ENCODE measurements around the gene GRPEL1.

The GRPEL1 gene

GRCh38 chr4:7096236-7096635, 28.4 kb upstream of the GRPEL1 start:
- Histone ChIP-seq H3K4me1 (ENCODE audit: control insufficient read depth, insufficient read depth, low read depth, low read length) (no peaks in the 10 kb centered on the region), H2BK120ac (ENCODE audit: low read depth, low read length) (no peak overlapping the region), H2AK5ac (ENCODE audit: low read length, severe bottlenecking) (no peak overlapping the region), H3K18ac (ENCODE audit: low read depth in 1 of 2, low read length in 2 of 2) (no peak overlapping the region), H4K91ac (ENCODE audit: low read length) (no peak overlapping the region), H3K27ac (ENCODE audit: low read length, poor library complexity, severe bottlenecking) (no peak overlapping the region), H3K4ac (ENCODE audit: low read depth in 1 of 2, low read length in 2 of 2) (no peak overlapping the region), H2BK12ac (ENCODE audit: low read length in 2 of 2) (no peak overlapping the region), H3K27me3 (ENCODE audit: control insufficient read depth in 1 of 2, insufficient read depth in 1 of 2, low read length in 2 of 2) (peaks cover 15 to 26% of the 10 kb centered on the region in 2 experiments), H3K36me3 (ENCODE audit: control insufficient read depth in 1 of 2, insufficient read depth in 2 of 2, low read depth in 1 of 2, low read length in 2 of 2) (no peaks in the 10 kb centered on the region), H3K4me2 (ENCODE audit: low read length, poor library complexity, severe bottlenecking) (no peak overlapping the region), H2AFZ (ENCODE audit: low read depth, low read length) (no peak overlapping the region), H2BK5ac (ENCODE audit: low read depth, low read length, poor library complexity, severe bottlenecking) (no peak overlapping the region), H3K14ac (ENCODE audit: low read length in 2 of 2) (no peak overlapping the region), H3K4me3 (ENCODE audit: insufficient read depth in 1 of 2, low read depth in 1 of 2, low read length in 2 of 2) (no peak overlapping the region), H3K23ac (ENCODE audit: low read length in 2 of 2) (no peak overlapping the region), H2BK15ac (ENCODE audit: low read depth, poor library complexity, severe bottlenecking) (no peak overlapping the region), H3K9me3 (ENCODE audit: control insufficient read depth, low read length) (no peaks in the 10 kb centered on the region), H4K8ac (ENCODE audit: low read length) (no peak overlapping the region), H3K9ac (ENCODE audit: low read length) (no peak overlapping the region), H3K79me1 (replicated peaks; ENCODE audit: low read length, poor library complexity, severe bottlenecking) (no peaks in the 10 kb centered on the region)
- DNase-seq: no peak
- 89% methylated on average over 7 of the region's 7 CpGs for WGBS

- Histone ChIP-seq H3K4me3 (ENCODE audit: insufficient read depth in 1 of 2, low read depth in 1 of 2, low read length in 2 of 2) (no peak overlapping the region), H2BK120ac (ENCODE audit: low read depth, low read length) (no peak overlapping the region), H3K79me1 (replicated peaks; ENCODE audit: low read length, poor library complexity, severe bottlenecking) (no peaks in the 10 kb centered on the region), H2BK5ac (ENCODE audit: low read depth, low read length, poor library complexity, severe bottlenecking) (no peak overlapping the region), H3K9ac (ENCODE audit: low read length) (no peak overlapping the region), H2AK5ac (ENCODE audit: low read length, severe bottlenecking) (no peak overlapping the region), H3K9me3 (ENCODE audit: control insufficient read depth, low read length) (no peaks in the 10 kb centered on the region), H2BK15ac (ENCODE audit: low read depth, poor library complexity, severe bottlenecking) (no peak overlapping the region), H3K23ac (ENCODE audit: low read length in 2 of 2) (no peak overlapping the region), H3K4me2 (ENCODE audit: low read length, poor library complexity, severe bottlenecking) (no peak overlapping the region), H2AFZ (ENCODE audit: low read depth, low read length) (no peak overlapping the region), H3K4me1 (ENCODE audit: control insufficient read depth, insufficient read depth, low read depth, low read length) (no peaks in the 10 kb centered on the region), H3K18ac (ENCODE audit: low read depth in 1 of 2, low read length in 2 of 2) (no peak overlapping the region), H3K36me3 (ENCODE audit: control insufficient read depth in 1 of 2, insufficient read depth in 2 of 2, low read depth in 1 of 2, low read length in 2 of 2) (no peaks in the 10 kb centered on the region), H2BK12ac (ENCODE audit: low read length in 2 of 2) (no peak overlapping the region), H4K91ac (ENCODE audit: low read length) (no peak overlapping the region), H3K27me3 (ENCODE audit: control insufficient read depth in 1 of 2, insufficient read depth in 1 of 2, low read length in 2 of 2) (peaks cover 15 to 28% of the 10 kb centered on the region in 2 experiments), H4K8ac (ENCODE audit: low read length) (no peak overlapping the region), H3K4ac (ENCODE audit: low read depth in 1 of 2, low read length in 2 of 2) (no peak overlapping the region), H3K14ac (ENCODE audit: low read length in 2 of 2) (peak overlapping the region in 1 of 2 experiments; percentile 7), H3K27ac (ENCODE audit: low read length, poor library complexity, severe bottlenecking) (no peak overlapping the region)
- WGBS: 88% methylated on average over 16 of the region's 16 CpGs
- no peak for DNase-seq
Measured at GRCh38 chr4:7095611-7096155, 27.8 kb upstream of the GRPEL1 start.

GRCh38 chr4:7094916-7095315, 27.1 kb upstream of the GRPEL1 start:
- no peak overlapping the region for H3K14ac ChIP-seq (ENCODE audit: low read length in 2 of 2)
- no peak overlapping the region for H4K91ac ChIP-seq (ENCODE audit: low read length)
- no peak for DNase-seq
- H2BK15ac ChIP-seq (ENCODE audit: low read depth, poor library complexity, severe bottlenecking): no peak overlapping the region
- H3K4me1 ChIP-seq (ENCODE audit: control insufficient read depth, insufficient read depth, low read depth, low read length): no peaks in the 10 kb centered on the region
- no peak overlapping the region for H2AK5ac ChIP-seq (ENCODE audit: low read length, severe bottlenecking)
- no peak overlapping the region for H3K18ac ChIP-seq (ENCODE audit: low read depth in 1 of 2, low read length in 2 of 2)
- H3K36me3 ChIP-seq (ENCODE audit: control insufficient read depth in 1 of 2, insufficient read depth in 2 of 2, low read depth in 1 of 2, low read length in 2 of 2): no peaks in the 10 kb centered on the region
- no peak overlapping the region for H3K9ac ChIP-seq (ENCODE audit: low read length)
- no peak overlapping the region for H2BK12ac ChIP-seq (ENCODE audit: low read length in 2 of 2)
- no peak overlapping the region for H3K23ac ChIP-seq (ENCODE audit: low read length in 2 of 2)
- WGBS: 89% methylated on average over 10 of the region's 10 CpGs
- no peak overlapping the region for H2AFZ ChIP-seq (ENCODE audit: low read depth, low read length)
- H2BK5ac ChIP-seq (ENCODE audit: low read depth, low read length, poor library complexity, severe bottlenecking): no peak overlapping the region
- H3K9me3 ChIP-seq (ENCODE audit: control insufficient read depth, low read length): no peaks in the 10 kb centered on the region
- peaks cover 15 to 31% of the 10 kb centered on the region in 2 experiments for H3K27me3 ChIP-seq (ENCODE audit: control insufficient read depth in 1 of 2, insufficient read depth in 1 of 2, low read length in 2 of 2)
- H4K8ac ChIP-seq (ENCODE audit: low read length): no peak overlapping the region
- no peak overlapping the region for H3K4me3 ChIP-seq (ENCODE audit: insufficient read depth in 1 of 2, low read depth in 1 of 2, low read length in 2 of 2)
- no peak overlapping the region for H3K27ac ChIP-seq (ENCODE audit: low read length, poor library complexity, severe bottlenecking)
- no peaks in the 10 kb centered on the region for H3K79me1 ChIP-seq (replicated peaks; ENCODE audit: low read length, poor library complexity, severe bottlenecking)
- H3K4me2 ChIP-seq (ENCODE audit: low read length, poor library complexity, severe bottlenecking): no peak overlapping the region
- H3K4ac ChIP-seq (ENCODE audit: low read depth in 1 of 2, low read length in 2 of 2): no peak overlapping the region
- H2BK120ac ChIP-seq (ENCODE audit: low read depth, low read length): no peak overlapping the region

- Histone ChIP-seq H2BK5ac (ENCODE audit: low read depth, low read length, poor library complexity, severe bottlenecking) (no peak overlapping the region), H3K23ac (ENCODE audit: low read length in 2 of 2) (no peak overlapping the region), H3K4me2 (ENCODE audit: low read length, poor library complexity, severe bottlenecking) (no peak overlapping the region), H4K91ac (ENCODE audit: low read length) (no peak overlapping the region), H3K4ac (ENCODE audit: low read depth in 1 of 2, low read length in 2 of 2) (no peak overlapping the region), H3K4me1 (ENCODE audit: control insufficient read depth, insufficient read depth, low read depth, low read length) (no peaks in the 10 kb centered on the region), H2BK15ac (ENCODE audit: low read depth, poor library complexity, severe bottlenecking) (no peak overlapping the region), H2BK12ac (ENCODE audit: low read length in 2 of 2) (no peak overlapping the region), H4K8ac (ENCODE audit: low read length) (no peak overlapping the region), H2AK5ac (ENCODE audit: low read length, severe bottlenecking) (no peak overlapping the region), H3K27me3 (ENCODE audit: control insufficient read depth in 1 of 2, insufficient read depth in 1 of 2, low read length in 2 of 2) (peaks cover 5 to 29% of the 10 kb centered on the region in 2 experiments), H3K27ac (ENCODE audit: low read length, poor library complexity, severe bottlenecking) (no peak overlapping the region), H3K9me3 (ENCODE audit: control insufficient read depth, low read length) (no peaks in the 10 kb centered on the region), H2AFZ (ENCODE audit: low read depth, low read length) (no peak overlapping the region), H2BK120ac (ENCODE audit: low read depth, low read length) (no peak overlapping the region), H3K18ac (ENCODE audit: low read depth in 1 of 2, low read length in 2 of 2) (no peak overlapping the region), H3K36me3 (ENCODE audit: control insufficient read depth in 1 of 2, insufficient read depth in 2 of 2, low read depth in 1 of 2, low read length in 2 of 2) (no peaks in the 10 kb centered on the region), H3K4me3 (ENCODE audit: insufficient read depth in 1 of 2, low read depth in 1 of 2, low read length in 2 of 2) (no peak overlapping the region), H3K79me1 (replicated peaks; ENCODE audit: low read length, poor library complexity, severe bottlenecking) (no peaks in the 10 kb centered on the region), H3K9ac (ENCODE audit: low read length) (no peak overlapping the region), H3K14ac (ENCODE audit: low read length in 2 of 2) (no peak overlapping the region)
- no peak for DNase-seq
- whole genome bisulfite sequencing: 60% methylated on average over 1 of the region's 3 CpGs
Measured at GRCh38 chr4:7092026-7092425, 24.2 kb upstream of the GRPEL1 start.
